Measurements from ENCODE around the gene ZFP36L1. TPM values are rescaled to one million over a fixed set of nuclear protein-coding genes. Genes with fewer than 3 reads are reported as not detected.

The ZFP36L1 gene
- total RNA-seq, 1 donor from 2014 or later, result 15.5 TPM

GRCh38 chr14:68797121-68797670, 4.3 kb upstream of the ZFP36L1 start:
- Histone ChIP-seq H3K4me3 (ENCODE audit: low read depth, low read length) (no peak overlapping the region), H3K27me3 (ENCODE audit: control insufficient read depth, insufficient read depth, low read length) (no peaks in the 10 kb centered on the region), H3K36me3 (ENCODE audit: control insufficient read depth, insufficient read depth, low read length) (peaks cover 2% of the 10 kb centered on the region)
- TF ChIP-seq CTCF (IDR thresholded peaks at IDR 0.05; ENCODE audit: insufficient read depth, low read length, severe bottlenecking), result no peak
- FAIRE-seq, result no peak
- no peak for DNase-seq (ENCODE audit: low read depth)

GRCh38 chr14:68796418-68797101, 3.7 kb upstream of the ZFP36L1 start:
- DNase-seq (ENCODE audit: low read depth), result no peak
- H3K36me3 ChIP-seq (ENCODE audit: control insufficient read depth, insufficient read depth, low read length), result peaks cover 8% of the 10 kb centered on the region
- H3K4me3 ChIP-seq (ENCODE audit: low read depth, low read length), result peak overlapping the region; percentile 96
- H3K27me3 ChIP-seq (ENCODE audit: control insufficient read depth, insufficient read depth, low read length), result no peaks in the 10 kb centered on the region
- TF ChIP-seq CTCF (IDR thresholded peaks at IDR 0.05; ENCODE audit: insufficient read depth, low read length, severe bottlenecking), result no peak
- FAIRE-seq, result no peak

GRCh38 chr14:68795597-68796417, 2.9 kb upstream of the ZFP36L1 start:
- peak overlapping the region; percentile 96 for H3K4me3 ChIP-seq (ENCODE audit: low read depth, low read length)
- H3K27me3 ChIP-seq (ENCODE audit: control insufficient read depth, insufficient read depth, low read length), result no peaks in the 10 kb centered on the region
- DNase-seq (ENCODE audit: low read depth) (peak; percentile 52), FAIRE-seq (no peak)
- TF ChIP-seq CTCF (IDR thresholded peaks at IDR 0.05; ENCODE audit: insufficient read depth, low read length, severe bottlenecking), result peak; percentile 82
- peaks cover 15% of the 10 kb centered on the region for H3K36me3 ChIP-seq (ENCODE audit: control insufficient read depth, insufficient read depth, low read length)

GRCh38 chr14:68794851-68795596, 2.2 kb upstream of the ZFP36L1 start:
- FAIRE-seq (no peak), DNase-seq (ENCODE audit: low read depth) (peak; percentile 56)

More at GRCh38 chr14:68794851-68795596, 2.2 kb upstream of the ZFP36L1 start:
- Histone ChIP-seq H3K4me3 (ENCODE audit: low read depth, low read length) (peak overlapping the region; percentile 96), H3K27me3 (ENCODE audit: control insufficient read depth, insufficient read depth, low read length) (no peaks in the 10 kb centered on the region), H3K36me3 (ENCODE audit: control insufficient read depth, insufficient read depth, low read length) (peaks cover 21% of the 10 kb centered on the region)
- no peak for TF ChIP-seq CTCF (IDR thresholded peaks at IDR 0.05; ENCODE audit: insufficient read depth, low read length, severe bottlenecking)
